Activated naive CD4-positive, alpha-beta T cell treated with anti-CD3 and anti-CD28 coated beads, Interleukin-2, amount 50 U/mL, for 16 hours (primary cell): ENCODE measurements around the gene CACNA1A.

ENCODE experiments used
- DNase-seq: peaks from one replicate; pipeline ENCODE4 v3.0.0-alpha.2; 2020

The CACNA1A gene

GRCh38 chr19:13356686-13357280, 149.5 kb downstream of the CACNA1A start:
- no peak for DNase-seq

GRCh38 chr19:13356185-13356584, 150.1 kb downstream of the CACNA1A start:
- DNase-seq: no peak

GRCh38 chr19:13355356-13355755, 150.9 kb downstream of the CACNA1A start:
- no peak for DNase-seq

DNA sequence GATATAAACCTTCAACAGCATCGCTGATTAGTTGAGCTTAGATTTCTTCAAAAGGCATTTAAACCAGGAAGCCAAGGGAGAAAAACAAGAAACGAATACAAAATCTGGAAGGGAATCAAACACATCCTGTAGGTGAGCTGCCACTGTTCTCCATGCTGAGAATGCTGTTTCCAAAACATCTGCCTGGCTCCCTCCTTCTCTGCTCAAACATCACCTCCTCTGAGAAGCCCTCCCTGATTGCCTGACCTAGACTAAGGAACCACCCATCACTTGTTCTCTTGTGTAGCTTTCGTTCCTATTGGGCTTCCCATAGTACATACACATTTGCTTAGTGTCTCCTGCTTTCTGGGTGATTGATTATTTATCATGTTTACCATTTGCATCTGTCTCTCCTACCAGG, 152.7 kb downstream of the CACNA1A start:
- no peak for DNase-seq

GRCh38 chr19:13350759-13351158, 155.5 kb downstream of the CACNA1A start:
- DNase-seq: no peak

GRCh38 chr19:13350072-13350471, 156.2 kb downstream of the CACNA1A start:
- no peak for DNase-seq

GRCh38 chr19:13347367-13347766, 158.9 kb downstream of the CACNA1A start:
- no peak for DNase-seq

DNA sequence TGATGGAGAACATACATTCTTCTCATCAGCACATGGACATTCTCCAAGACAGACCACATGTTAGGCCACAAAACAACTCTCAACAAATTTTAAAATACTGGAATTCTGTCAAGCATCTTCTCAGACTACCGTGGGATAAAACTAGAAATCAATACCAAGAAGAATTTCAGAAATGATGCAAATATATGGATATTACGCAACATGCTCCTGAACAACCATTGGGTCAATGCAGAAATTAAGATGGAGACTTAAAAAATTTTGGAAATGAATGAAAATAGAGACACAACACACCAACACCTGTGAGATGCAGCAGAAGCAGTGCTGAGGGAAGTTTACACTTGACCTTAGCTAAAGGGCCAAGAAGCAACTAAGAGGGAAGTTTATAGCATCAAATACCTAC, 162.8 kb downstream of the CACNA1A start:
- DNase-seq: no peak

DNA sequence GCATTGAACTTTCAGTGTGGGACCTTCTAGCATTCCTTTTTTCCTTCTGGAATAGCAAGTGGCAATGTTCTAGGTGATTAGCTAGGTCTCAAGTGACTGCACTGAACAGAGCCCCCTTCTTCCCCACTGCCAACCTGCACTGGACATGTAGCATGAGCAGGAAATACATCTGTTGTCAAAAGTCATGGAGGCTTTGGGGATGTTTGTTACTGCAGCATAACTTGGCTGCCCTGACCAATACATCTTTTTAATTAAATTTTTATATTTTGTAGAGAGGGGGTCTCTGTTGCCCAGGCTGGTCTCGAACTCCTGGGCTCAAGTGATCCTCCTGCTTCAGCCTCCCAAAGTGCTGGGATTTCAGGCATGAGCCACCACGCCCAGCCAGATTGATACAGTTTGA, 163.6 kb downstream of the CACNA1A start:
- DNase-seq: no peak

DNA sequence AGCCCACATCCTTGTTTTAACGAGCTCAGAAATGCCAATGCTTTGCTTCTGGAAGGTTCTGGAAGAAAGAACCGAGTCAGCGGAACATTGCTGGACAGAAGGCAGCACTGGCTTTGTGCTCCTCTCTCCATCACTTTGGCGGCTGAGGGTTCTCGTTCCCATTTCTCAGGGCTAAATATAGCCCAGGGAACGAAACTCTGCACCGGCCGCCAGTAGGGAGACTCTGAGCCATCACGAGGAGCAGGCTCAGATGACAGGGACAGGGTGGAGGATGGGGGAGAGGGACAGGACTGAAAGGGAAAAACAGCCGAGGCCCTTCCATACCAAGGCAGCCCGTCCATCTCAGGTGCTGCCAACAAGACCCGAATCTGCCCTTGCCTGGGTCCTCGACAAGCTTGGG, 166.4 kb downstream of the CACNA1A start:
- no peak for DNase-seq

- DNase-seq: no peak
Observed at GRCh38 chr19:13337181-13337580, 169.1 kb downstream of the CACNA1A start.

DNA sequence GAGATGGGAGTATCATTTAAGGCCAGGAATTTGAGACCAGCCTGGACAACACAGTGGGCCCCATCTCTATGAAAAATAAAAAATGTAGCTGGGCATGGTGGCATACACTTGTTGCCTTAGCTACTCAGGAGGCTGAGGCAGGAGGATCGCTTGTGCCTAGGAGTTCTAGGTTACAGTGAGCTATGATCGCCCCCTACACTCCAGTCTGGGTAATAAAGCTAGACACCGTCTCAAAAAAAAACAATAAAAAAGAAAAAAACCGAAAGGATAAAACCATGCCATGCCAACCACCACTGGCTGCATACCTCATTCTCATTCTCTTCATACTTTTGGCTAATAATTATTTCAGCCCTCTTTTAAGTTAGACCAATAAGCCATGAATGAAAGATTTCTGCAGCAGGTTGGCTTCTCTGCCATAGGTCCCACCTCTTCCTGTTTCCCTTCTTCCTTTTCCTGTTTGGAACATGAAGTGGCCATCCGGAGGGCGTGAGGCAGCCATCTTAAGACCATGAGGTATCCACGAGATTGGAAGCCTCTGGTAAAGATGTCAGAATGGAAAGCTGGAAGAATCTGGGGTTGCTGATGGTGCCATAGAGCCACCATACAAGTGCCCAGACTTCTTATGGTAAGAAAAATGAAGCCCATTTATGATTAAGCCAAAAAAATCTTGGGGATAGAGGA, 171.3 kb downstream of the CACNA1A start:
- DNase-seq: no peak

DNA sequence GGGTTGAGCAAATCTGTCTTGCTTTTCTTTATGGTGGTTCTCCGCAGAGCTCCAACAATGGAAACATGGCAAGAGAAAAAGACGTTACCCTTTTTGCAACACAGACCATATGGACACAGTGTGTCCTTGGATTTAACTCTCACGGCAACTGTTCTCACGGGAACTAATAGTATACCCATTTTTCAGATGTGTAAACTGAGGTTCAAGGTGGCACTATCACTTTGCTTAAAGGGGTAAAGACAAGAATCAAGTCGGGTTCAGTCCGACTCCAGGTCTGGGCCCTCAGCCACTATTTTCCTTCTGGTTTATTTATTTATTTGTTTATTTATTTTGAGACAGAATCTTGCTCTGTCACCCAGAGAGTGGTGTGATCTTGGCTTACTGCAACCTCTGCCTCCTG, 176.0 kb downstream of the CACNA1A start:
- DNase-seq: no peak

- no peak for DNase-seq
Observed at GRCh38 chr19:13329766-13330165, 176.5 kb downstream of the CACNA1A start.

- DNase-seq: no peak
Observed at GRCh38 chr19:13328241-13328640, 178.0 kb downstream of the CACNA1A start.

DNA sequence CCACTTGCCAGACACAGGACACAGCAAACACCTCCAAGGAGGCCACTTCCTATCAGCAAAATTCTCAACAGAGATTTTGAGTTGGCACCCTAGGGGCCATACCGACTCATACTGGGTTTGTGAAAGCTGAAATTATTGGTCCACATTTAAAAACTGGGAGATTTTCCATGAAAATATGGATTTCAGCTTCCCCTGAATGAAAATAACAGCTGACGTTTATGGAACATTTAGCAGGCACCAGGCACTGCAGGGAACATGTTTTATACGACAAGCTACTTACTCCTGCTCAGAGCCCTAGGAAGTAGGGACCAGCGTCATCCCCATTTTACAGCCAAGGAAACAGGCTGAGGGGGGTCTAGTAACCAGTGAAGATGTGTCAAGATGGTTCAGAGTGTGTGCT, 186.8 kb downstream of the CACNA1A start:
- DNase-seq: no peak

- no peak for DNase-seq
Observed at GRCh38 chr19:13318190-13318589, 188.1 kb downstream of the CACNA1A start.

DNA sequence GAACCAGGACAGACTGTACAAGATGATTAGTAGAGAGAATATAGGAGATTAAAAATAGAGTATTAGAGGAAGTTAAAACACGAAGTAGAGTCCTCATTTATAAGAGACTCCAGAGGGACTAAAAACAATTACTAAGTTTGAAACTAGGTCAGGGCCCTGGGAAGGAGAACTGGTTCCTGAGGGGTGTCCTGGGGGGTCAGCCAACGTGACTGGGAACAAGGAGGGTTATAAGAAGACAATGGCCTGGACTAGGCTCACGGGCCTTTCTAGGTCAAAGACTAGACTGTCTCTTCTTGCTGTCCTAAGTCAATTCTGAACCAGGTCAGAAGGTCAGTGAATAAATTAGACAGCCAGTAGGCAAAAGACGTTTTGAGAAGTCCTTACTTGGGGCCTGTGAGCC, 190.8 kb downstream of the CACNA1A start:
- no peak for DNase-seq

DNA sequence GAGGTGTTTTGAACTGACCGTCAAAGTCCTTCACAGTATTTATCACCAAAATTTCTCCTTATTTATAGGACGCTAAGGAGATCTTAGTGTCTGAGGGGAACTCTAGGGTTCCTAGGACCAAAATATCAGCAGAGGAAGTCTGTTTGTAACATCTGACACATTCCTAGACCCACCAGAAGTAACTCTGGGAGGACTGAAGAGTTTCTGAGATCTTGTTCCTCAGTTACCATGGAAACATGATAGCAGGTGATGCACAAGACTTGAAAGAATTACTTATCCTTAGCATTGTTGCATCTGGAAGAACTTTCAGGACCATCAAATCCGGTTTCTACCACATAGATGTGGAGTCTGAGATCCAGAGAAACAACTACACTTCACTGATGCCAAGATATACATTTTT, 191.5 kb downstream of the CACNA1A start:
- DNase-seq: no peak

DNA sequence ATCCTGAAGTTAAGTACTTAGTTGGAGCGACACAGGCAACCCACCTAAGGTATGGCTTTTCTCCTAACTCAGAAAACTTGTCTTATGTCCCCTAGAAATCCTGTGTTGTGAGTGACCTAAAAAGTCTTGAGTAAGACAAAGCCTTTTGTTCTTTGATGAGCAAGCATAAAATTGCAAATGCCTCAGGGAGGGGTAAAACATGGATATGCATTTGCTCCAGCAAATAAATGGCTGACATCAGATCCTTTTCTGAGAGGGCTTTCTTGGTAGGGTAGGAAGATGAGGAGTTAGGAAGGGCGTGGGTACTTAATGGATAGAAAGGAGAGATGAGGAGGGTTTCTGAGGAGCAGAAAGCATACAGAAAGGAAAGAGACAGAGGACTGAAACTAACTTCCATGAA, 192.4 kb downstream of the CACNA1A start:
- DNase-seq: no peak

DNA sequence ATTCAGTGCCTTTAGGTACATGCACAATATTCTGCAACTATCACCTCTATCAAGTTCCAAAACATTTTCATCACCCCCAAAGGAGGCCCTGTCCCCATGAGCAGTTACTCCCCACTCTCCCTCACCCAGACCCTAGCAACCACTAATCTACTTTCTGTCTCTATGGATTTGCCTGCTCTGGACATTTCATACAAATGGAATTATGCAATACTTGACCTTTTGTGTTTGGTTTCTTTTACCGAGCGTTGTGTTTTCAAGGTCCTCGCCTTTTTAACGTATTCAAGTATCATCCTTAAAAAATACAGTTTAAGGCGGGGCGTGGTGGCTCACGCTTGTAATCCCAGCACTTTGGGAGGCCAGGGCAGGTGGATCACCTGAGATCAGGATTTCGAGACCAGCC, 196.4 kb downstream of the CACNA1A start:
- DNase-seq: no peak

- no peak for DNase-seq
Observed at GRCh38 chr19:13303381-13304129, 202.7 kb downstream of the CACNA1A start.

DNA sequence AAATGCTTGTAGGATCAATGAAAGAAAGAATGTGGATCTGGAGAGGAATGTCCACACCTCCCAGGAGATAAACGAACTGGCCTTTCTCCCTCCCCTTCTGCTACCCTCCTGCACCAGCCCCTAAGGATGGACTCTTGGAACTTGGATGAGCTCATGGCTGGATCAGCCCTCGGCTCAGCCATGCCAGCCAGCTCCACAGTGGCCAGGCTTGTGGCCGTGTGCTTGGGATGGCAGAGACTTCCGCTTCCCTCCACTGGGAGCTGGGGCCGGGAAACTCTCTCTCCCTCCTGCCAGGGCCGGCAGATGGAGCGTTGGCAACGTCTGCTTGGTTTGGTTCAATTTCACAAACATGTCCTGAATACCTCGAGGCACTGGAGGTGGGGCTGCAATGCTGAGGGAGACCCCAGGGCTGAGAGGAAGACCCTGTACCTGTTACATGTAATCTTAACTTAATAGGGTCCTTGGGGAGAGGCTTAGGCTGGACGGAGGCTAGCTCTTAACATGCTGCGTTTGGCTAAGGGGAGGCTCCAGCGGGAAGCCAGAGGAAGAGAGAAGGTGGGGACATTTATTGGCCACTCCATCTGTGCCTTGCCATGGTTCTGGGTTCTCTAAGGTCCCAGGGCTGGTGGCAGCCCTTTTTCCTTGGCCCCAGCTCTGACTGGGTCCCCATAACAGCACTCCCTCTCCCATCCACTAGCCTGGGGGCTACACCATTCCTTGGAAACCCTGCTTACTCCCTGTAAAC, 203.6 kb downstream of the CACNA1A start:
- no peak for DNase-seq
